HG03565 (cell line): Measurements from ENCODE around the gene PCDHB15.
"Not testable (repeated sequence)": the region's sequence is repeated elsewhere in the genome, so short reads cannot be mapped to it uniquely, and the experiment has no call there.

Experiments
- ATAC-seq: cut with Tn5 transposase; IDR thresholded peaks from one replicate; pipeline ENCODE4 v1.9.1; 2021; ENCODE audit warnings: mild to moderate bottlenecking, moderate library complexity; ENCODE audit not compliant: unreplicated experiment

Gene PCDHB15

DNA sequence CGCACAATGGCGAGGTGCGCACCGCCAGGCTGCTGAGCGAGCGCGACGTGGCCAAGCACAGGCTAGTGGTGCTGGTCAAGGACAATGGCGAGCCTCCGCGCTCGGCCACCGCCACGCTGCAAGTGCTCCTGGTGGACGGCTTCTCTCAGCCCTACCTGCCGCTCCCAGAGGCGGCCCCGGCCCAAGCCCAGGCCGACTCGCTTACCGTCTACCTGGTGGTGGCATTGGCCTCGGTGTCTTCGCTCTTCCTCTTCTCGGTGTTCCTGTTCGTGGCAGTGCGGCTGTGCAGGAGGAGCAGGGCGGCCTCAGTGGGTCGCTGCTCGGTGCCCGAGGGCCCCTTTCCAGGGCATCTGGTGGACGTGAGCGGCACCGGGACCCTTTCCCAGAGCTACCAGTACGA, 2.2 kb downstream of the PCDHB15 start:
- not testable (repeated sequence) for ATAC-seq

- no peak for ATAC-seq
Measured at GRCh38 chr5:141250576-141250975, 5.4 kb downstream of the PCDHB15 start.

DNA sequence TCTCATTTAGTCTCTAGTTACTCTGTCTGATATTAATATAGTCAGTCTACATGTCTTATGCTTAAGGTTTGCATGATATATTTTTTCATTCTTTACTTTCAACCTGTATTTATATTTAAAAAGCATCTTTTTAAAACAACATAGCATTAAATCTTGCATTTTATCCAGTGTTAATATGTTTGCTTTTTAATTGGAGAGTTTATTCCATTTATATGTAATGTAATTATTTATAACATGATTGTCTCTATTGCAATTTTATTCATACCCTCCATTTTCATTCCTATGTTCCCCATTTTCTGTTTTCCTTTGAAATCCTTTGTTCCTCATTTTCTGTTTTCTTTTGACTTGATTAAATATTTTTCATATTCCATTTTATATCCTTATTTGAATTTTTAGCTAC, 13.3 kb downstream of the PCDHB15 start:
- no peak for ATAC-seq

GRCh38 chr5:141258948-141259347, 13.8 kb downstream of the PCDHB15 start:
- no peak for ATAC-seq

- ATAC-seq, result no peak
Measured at GRCh38 chr5:141260458-141261237, 15.5 kb downstream of the PCDHB15 start.

GRCh38 chr5:141261238-141261546, 16.0 kb downstream of the PCDHB15 start:
- ATAC-seq, result no peak

- no peak for ATAC-seq
Measured at GRCh38 chr5:141269195-141269594, 24.0 kb downstream of the PCDHB15 start.

GRCh38 chr5:141272906-141273305, 27.7 kb downstream of the PCDHB15 start:
- ATAC-seq, result no peak

GRCh38 chr5:141298376-141298775, 53.2 kb downstream of the PCDHB15 start:
- ATAC-seq, result no peak
